D341Med (cell line): ENCODE results near the gene LACTBL1.
"Not testable (repeated sequence)": the region's sequence is repeated elsewhere in the genome, so short reads cannot be mapped to it uniquely, and the experiment has no call there.

Experiments
- DNase-seq: peaks from one replicate; pipeline ENCODE4 v3.0.0; 2012; ENCODE audit warnings: low spot score

LACTBL1 gene

GRCh38 chr1:22972760-22973159 is at the start of gene LACTBL1:
TSS of gene LACTBL1 (minus strand) at chr1:22972866. CDS start at chr1:22972316, 550 bp downstream.
- peak; percentile 83 for DNase-seq

- no peak for DNase-seq
Measured at GRCh38 chr1:23021834-23022233, 49.2 kb upstream of the LACTBL1 start.

- peak; percentile 40 for DNase-seq
Measured at GRCh38 chr1:23020706-23021405, 48.2 kb upstream of the LACTBL1 start.

- DNase-seq, result peak; percentile 61
Measured at GRCh38 chr1:23019863-23020625, 47.4 kb upstream of the LACTBL1 start.

- DNase-seq, result peak; percentile 92
Measured at GRCh38 chr1:23019094-23019862, 46.6 kb upstream of the LACTBL1 start, which contains the start of gene KDM1A. TSS of gene KDM1A (plus strand) at chr1:23019468. CDS start at chr1:23019597, 129 bp downstream.

- no peak for DNase-seq
Measured at GRCh38 chr1:23018661-23019093, 46.0 kb upstream of the LACTBL1 start.

GRCh38 chr1:23013657-23014056 is 41.0 kb upstream of the LACTBL1 start:
- peak; percentile 69 for DNase-seq

- DNase-seq, result not testable (repeated sequence)
Measured at GRCh38 chr1:23010025-23010424, 37.4 kb upstream of the LACTBL1 start.

- DNase-seq, result no peak
Measured at GRCh38 chr1:23008901-23009300, 36.2 kb upstream of the LACTBL1 start.

GRCh38 chr1:23007106-23007505 is 34.4 kb upstream of the LACTBL1 start:
- DNase-seq, result no peak

- DNase-seq, result not testable (repeated sequence)
Measured at GRCh38 chr1:23004769-23005168, 32.1 kb upstream of the LACTBL1 start.

GRCh38 chr1:23004112-23004511 is 31.4 kb upstream of the LACTBL1 start:
- no peak for DNase-seq

- not testable (repeated sequence) for DNase-seq
Measured at GRCh38 chr1:23002218-23002617, 29.6 kb upstream of the LACTBL1 start.

- DNase-seq, result not testable (repeated sequence)
Measured at GRCh38 chr1:23000133-23000532, 27.5 kb upstream of the LACTBL1 start.

GRCh38 chr1:22997528-22997927 is 24.9 kb upstream of the LACTBL1 start:
- DNase-seq, result not testable (repeated sequence)

- no peak for DNase-seq
Measured at GRCh38 chr1:22995774-22996173, 23.1 kb upstream of the LACTBL1 start.

GRCh38 chr1:22993220-22993795 is 20.6 kb upstream of the LACTBL1 start:
- DNase-seq, result not testable (repeated sequence)

- not testable (repeated sequence) for DNase-seq
Measured at GRCh38 chr1:22992384-22992783, 19.7 kb upstream of the LACTBL1 start.

- DNase-seq, result no peak
Measured at GRCh38 chr1:22983944-22984343, 11.3 kb upstream of the LACTBL1 start.

GRCh38 chr1:22980471-22980790 is 7.8 kb upstream of the LACTBL1 start:
- not testable (repeated sequence) for DNase-seq

GRCh38 chr1:22978299-22978698 is 5.6 kb upstream of the LACTBL1 start:
- DNase-seq, result no peak
